Right lobe of liver (tissue), 6 donors: Measurements from ENCODE around the gene DOCK3. TPM values are rescaled to one million over a fixed set of nuclear protein-coding genes. Genes with fewer than 3 reads are reported as not detected.
"Not testable (repeated sequence)": the region's sequence is repeated elsewhere in the genome, so short reads cannot be mapped to it uniquely, and the experiment has no call there.

Source experiments
- ATAC-seq, 4 donors: fragments of 200-7000 bp; cut with Tn5 transposase; one replicate each; pipeline ENCODE4 v1.9.1; 2020; ENCODE audit warnings: mild to moderate bottlenecking in 4 of 4, moderate library complexity in 4 of 4
- DNase-seq, 3 donors: peaks; one replicate each; pipeline ENCODE4 v3.0.0-alpha.2; 2020
- H3K27ac ChIP-seq, 3 donors: fragments of 200-600 bp; one replicate each; pipeline ENCODE4 v1.8.0; 2022
- H3K27me3 ChIP-seq, 2 donors: fragments of 200-600 bp; one replicate each; pipeline ENCODE4 v1.8.0; 2022
- H3K36me3 ChIP-seq, 4 donors: fragments of 200-600 bp; sonication (generic) in 1 of 4; one replicate each; pipeline versions ENCODE4 v1.5.1 to v1.8.0; 2017 to 2022; ENCODE audit warnings: control low read depth in 1 of 4
- H3K4me1 ChIP-seq, 4 donors: fragments of 200-600 bp; sonication (generic) in 1 of 4; one replicate each; pipeline versions ENCODE4 v1.5.1 to v1.8.0; 2017 to 2022; ENCODE audit warnings: control low read depth in 1 of 4
- H3K4me3 ChIP-seq, 3 donors: fragments of 200-600 bp; one replicate each; pipeline ENCODE4 v1.8.0; 2022
- H3K9me3 ChIP-seq, 4 donors: fragments of 200-600 bp; sonication (generic) in 1 of 4; one replicate each; pipeline versions ENCODE4 v1.5.1 to v1.8.0; 2017 to 2022; ENCODE audit warnings: control low read depth in 1 of 4
- POLR2A ChIP-seq: fragments of 450-650 bp; IDR thresholded peaks from one replicate; pipeline ENCODE4 v1.6.1; 2017; ENCODE audit warnings: antibody characterized with exemption, mild to moderate bottlenecking
- WGBS: methylation state at CpG from one replicate; pipeline ENCODE4 v1.1.6; 2018; ENCODE audit warnings: low coverage, low lambda C conversion rate; ENCODE audit not compliant: insufficient coverage; ENCODE audit errors: missing lambda C conversion rate; 5-methylcytosine and 5-hydroxymethylcytosine counted together
- intact Hi-C, 2 donors: fragments of 100-400 bp; cut with DNase I; formaldehyde crosslinking; loops; one replicate each; pipeline versions ENCODE4 v1.11.2 to v1.14.1; 2022
- total RNA-seq, 6 experiments: library from RNA; depleted of rRNA in 2 of 6; stranded (reverse); fragments of >200 nt in 2 of 6; fragmentation: NEBNext Ultra II Directional in 3 of 6; extraction: Animal tissue kit (Norgen Biotek cat#: 25700) in 3 of 6; gene quantifications; one replicate each; pipeline versions ENCODE4 v1.1.0 to v1.2.4, GENCODE V29; 2016 to 2023
- TF ChIP-seq, protein P1 (sequence below), 4 donors: fragments of 200-600 bp in 3 of 4; fragments of 450-650 bp in 1 of 4; IDR thresholded peaks; one replicate each; pipeline versions ENCODE4 v1.5.1 to v1.8.0; 2016 to 2022; ENCODE audit warnings: antibody characterized with exemption in 4 of 4, mild to moderate bottlenecking in 2 of 4
- donor health status: DM: no; HTN: yes; CAD: no.
- donor health status: DM: no; HTN: no; CAD: no.
- donor health status: DM: no; HTN: no; CAD: no.
- donor health status: DM: no; HTN: yes; CAD: no.
- donor health status: DM: no; HTN: yes; CAD: no.

Gene DOCK3
- total RNA-seq, 6 experiments from 2014 or later, result 0.04 to 0.06 (median 0.06) TPM; not detected in 3

DNA sequence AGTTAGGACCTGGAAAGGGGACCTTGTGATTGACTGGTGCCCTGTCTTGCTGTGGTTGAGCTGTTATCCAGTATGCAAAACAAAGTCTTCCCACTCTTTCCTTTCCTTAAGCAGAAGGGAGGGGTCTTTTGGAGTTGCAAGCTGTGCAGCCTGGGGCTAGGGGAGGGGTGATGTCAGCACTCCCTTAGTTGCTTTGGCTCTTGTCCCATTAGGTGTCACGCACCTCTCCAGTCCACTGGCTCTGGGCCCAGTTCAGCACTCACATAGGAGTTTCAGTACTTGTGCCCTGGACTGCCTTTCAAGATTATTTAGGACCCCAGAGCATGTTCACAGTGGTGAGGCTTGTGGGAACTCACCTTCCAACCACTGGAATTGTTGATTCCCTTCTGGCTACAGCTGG, 238.5 kb downstream of the DOCK3 start:
- Histone ChIP-seq H3K36me3 (no peaks in the 10 kb centered on the region), H3K27me3 (no peaks in the 10 kb centered on the region), H3K4me1 (no peaks in the 10 kb centered on the region), H3K4me3 (no peak overlapping the region), H3K27ac (no peak overlapping the region), H3K9me3 (no peaks in the 10 kb centered on the region)
- no CpG with 5 or more reads among the region's 1 CpG for WGBS
- ATAC-seq (no peak), DNase-seq (no peak)
- intact Hi-C loops, result no loop called here
- no peak for TF ChIP-seq POLR2A
- TF ChIP-seq, protein P1, sequence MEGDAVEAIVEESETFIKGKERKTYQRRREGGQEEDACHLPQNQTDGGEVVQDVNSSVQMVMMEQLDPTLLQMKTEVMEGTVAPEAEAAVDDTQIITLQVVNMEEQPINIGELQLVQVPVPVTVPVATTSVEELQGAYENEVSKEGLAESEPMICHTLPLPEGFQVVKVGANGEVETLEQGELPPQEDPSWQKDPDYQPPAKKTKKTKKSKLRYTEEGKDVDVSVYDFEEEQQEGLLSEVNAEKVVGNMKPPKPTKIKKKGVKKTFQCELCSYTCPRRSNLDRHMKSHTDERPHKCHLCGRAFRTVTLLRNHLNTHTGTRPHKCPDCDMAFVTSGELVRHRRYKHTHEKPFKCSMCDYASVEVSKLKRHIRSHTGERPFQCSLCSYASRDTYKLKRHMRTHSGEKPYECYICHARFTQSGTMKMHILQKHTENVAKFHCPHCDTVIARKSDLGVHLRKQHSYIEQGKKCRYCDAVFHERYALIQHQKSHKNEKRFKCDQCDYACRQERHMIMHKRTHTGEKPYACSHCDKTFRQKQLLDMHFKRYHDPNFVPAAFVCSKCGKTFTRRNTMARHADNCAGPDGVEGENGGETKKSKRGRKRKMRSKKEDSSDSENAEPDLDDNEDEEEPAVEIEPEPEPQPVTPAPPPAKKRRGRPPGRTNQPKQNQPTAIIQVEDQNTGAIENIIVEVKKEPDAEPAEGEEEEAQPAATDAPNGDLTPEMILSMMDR (IDR thresholded peaks at IDR 0.05), result no peak

- DNase-seq, intact Hi-C loops, H3K27ac ChIP-seq, ATAC-seq, H3K4me1 ChIP-seq, H3K27me3 ChIP-seq, H3K36me3 ChIP-seq, H3K4me3 ChIP-seq, H3K9me3 ChIP-seq: not testable (repeated sequence)
- no CpG with 5 or more reads among the region's 5 CpGs for WGBS
These were observed 247.3 kb downstream of the DOCK3 start for GRCh38 chr3:50922071-50922470.

DNA sequence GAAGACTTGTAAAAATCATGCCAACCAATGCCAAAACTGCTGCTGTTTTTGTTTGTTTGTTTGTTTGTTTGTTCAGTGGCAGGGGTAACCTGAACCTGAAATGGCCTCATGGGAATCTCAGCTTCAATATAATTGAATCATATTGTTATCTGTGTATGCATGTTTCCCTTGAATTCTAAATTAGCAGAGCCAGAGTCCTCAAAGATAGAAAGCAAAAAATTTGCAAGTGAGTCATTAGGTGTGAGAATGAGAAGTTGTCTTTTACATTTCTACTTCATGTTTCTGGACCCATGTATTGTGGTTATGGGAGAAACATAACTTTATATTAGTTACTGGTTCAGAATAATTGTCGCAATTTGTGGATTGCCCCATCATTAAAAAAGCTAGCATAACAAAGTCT, 249.2 kb downstream of the DOCK3 start:
- DNase-seq (no peak), ATAC-seq (no peak)
- H3K27ac ChIP-seq, result no peak overlapping the region
- 76% methylated on average over 1 of the region's 1 CpG for WGBS
- H3K4me1 ChIP-seq, result no peaks in the 10 kb centered on the region
- no peaks in the 10 kb centered on the region for H3K36me3 ChIP-seq
- TF ChIP-seq POLR2A, result no peak
- TF ChIP-seq, protein P1 (IDR thresholded peaks at IDR 0.05), result no peak
- H3K4me3 ChIP-seq, result no peak overlapping the region
- intact Hi-C loops, result no loop called here
- no peaks in the 10 kb centered on the region for H3K27me3 ChIP-seq
- H3K9me3 ChIP-seq, result no peaks in the 10 kb centered on the region

DNA sequence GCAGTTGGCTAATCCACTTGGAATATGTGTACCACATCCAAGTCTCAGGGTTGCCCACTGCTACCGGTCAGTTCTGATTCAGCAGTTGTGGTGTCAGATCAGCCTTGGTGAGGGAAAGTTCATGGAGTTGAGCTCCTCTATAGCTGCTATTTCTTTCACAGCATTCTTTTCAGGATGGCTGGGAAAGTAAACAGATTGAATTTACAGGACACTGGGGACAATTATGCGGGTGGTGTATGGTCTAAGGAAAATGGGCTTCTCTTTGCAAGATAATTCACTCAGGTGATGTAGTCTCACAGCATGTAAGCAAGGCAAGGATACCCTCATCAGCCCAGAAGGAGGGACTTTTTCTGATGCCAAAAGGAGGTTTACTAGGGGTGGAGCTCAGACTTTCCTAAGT, 249.9 kb downstream of the DOCK3 start:
- intact Hi-C loops, result no loop called here
- Histone ChIP-seq H3K27me3 (no peaks in the 10 kb centered on the region), H3K4me3 (no peak overlapping the region), H3K4me1 (no peaks in the 10 kb centered on the region), H3K36me3 (no peaks in the 10 kb centered on the region), H3K9me3 (no peaks in the 10 kb centered on the region), H3K27ac (no peak overlapping the region)
- TF ChIP-seq, protein P1 (IDR thresholded peaks at IDR 0.05), result no peak
- TF ChIP-seq POLR2A, result no peak
- 56% methylated on average over 2 of the region's 2 CpGs for WGBS
- ATAC-seq (no peak), DNase-seq (no peak)

DNA sequence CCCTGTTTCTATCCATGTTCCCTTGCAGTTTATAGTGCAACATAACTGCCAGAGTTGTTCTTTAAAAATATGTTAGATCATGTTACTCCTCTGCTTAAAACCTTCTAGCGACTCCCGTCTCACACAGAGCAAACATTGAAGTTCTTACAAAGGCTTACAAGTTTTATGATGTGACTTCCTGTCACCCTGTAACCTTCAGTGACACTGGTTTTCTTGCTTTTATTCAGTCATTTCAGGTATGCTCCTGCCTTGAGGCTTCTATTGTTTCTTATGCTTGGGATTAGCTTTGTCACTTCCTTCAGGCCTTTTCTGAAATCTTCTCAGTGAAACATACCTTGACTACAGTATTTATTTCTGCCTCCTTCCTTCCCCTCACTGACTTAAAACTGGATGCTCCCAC, 252.1 kb downstream of the DOCK3 start:
- intact Hi-C loops, result no loop called here
- TF ChIP-seq POLR2A, result no peak
- TF ChIP-seq, protein P1 (IDR thresholded peaks at IDR 0.05), result no peak
- Histone ChIP-seq H3K27ac (no peak overlapping the region), H3K9me3 (no peaks in the 10 kb centered on the region), H3K4me3 (no peak overlapping the region), H3K36me3 (no peaks in the 10 kb centered on the region), H3K27me3 (no peaks in the 10 kb centered on the region), H3K4me1 (no peaks in the 10 kb centered on the region)
- DNase-seq (no peak), ATAC-seq (no peak)
- 32% methylated on average over 2 of the region's 2 CpGs for WGBS
